Adrenal gland (tissue), 12 donors: ENCODE data around the gene SLC16A14. TPM values are rescaled to one million over a fixed set of nuclear protein-coding genes. Genes with fewer than 3 reads are reported as not detected.

ENCODE experiments used
- DNase-seq, 7 donors: peaks; one replicate each; pipeline ENCODE4 v3.0.0-alpha.2; 2019 to 2020
- H3K27ac ChIP-seq, 5 donors: fragments of 200-600 bp; sonication (generic) in 4 of 5; 1 replicate in 3 of 5; 2 replicates in 2 of 5; pipeline versions ENCODE4 v1.5.1 to v1.8.0; 2016 to 2020; ENCODE audit warnings: mild to moderate bottlenecking in 1 of 5
- H3K27me3 ChIP-seq: fragments of 200-600 bp; 2 replicates; pipeline ENCODE4 v1.8.0; 2021
- H3K36me3 ChIP-seq, 2 donors: fragments of 200-600 bp; replicated peaks in 1 of 2; 1 replicate in 1 of 2; 2 replicates in 1 of 2; pipeline versions ENCODE4 v1.5.1 to v1.8.0; 2018 to 2022
- H3K4me1 ChIP-seq, 2 donors: fragments of 200-600 bp; replicated peaks in 1 of 2; 1 replicate in 1 of 2; 2 replicates in 1 of 2; pipeline versions ENCODE4 v1.5.1 to v1.8.0; 2018 to 2021
- H3K4me3 ChIP-seq, 4 donors: fragments of 200-600 bp; sonication (generic) in 3 of 4; one replicate each; pipeline ENCODE4 v1.5.1; 2016 to 2018
- H3K9me3 ChIP-seq, 3 donors: fragments of 200-600 bp; sonication (generic) in 1 of 3; replicated peaks in 1 of 3; 1 replicate in 2 of 3; 2 replicates in 1 of 3; pipeline versions ENCODE4 v1.5.1 to v1.8.0; 2016 to 2021
- POLR2A ChIP-seq, 2 donors: fragments of 450-650 bp; IDR thresholded peaks; one replicate each; pipeline ENCODE4 v1.6.1; 2017; ENCODE audit warnings: antibody characterized with exemption in 2 of 2, mild to moderate bottlenecking in 2 of 2, moderate library complexity in 1 of 2
- WGBS, 4 donors: extraction: QIAGEN DNeasy Blood & Tissue Kit in 2 of 4; methylation state at CpG; one replicate each; pipeline versions ENCODE4 v1.1.5 to v1.1.7; 2013 to 2017; 5-methylcytosine and 5-hydroxymethylcytosine counted together
- intact Hi-C, 2 donors: fragments of 100-400 bp; cut with DNase I; formaldehyde crosslinking; loops; one replicate each; pipeline versions ENCODE4 v1.14.1 to v1.15.0; 2022 to 2023
- polyA plus RNA-seq, 3 donors: library from polyadenylated mRNA; stranded (reverse); fragments of 200-250 nt in 2 of 3; fragments of 350-450 nt in 1 of 3; fragmentation: Illumina TruSeq in 1 of 3; extraction: RNeasy Lipid Tissue Mini Kit (QIAGEN cat#74804) in 1 of 3; gene quantifications; one replicate each; pipeline ENCODE4 v1.2.3, GENCODE V29; 2013 to 2014
- total RNA-seq, 9 donors: library from RNA; depleted of rRNA in 4 of 9; stranded (reverse); fragments of >200 nt in 4 of 9; fragments of 120-200 nt in 1 of 9; fragmentation: NEBNext Ultra II Directional in 1 of 9; extraction: Animal tissue kit (Norgen Biotek cat#: 25700) in 1 of 9; gene quantifications; one replicate each; pipeline versions ENCODE4 v1.1.0 to v1.2.4, GENCODE V29; 2013 to 2023
- TF ChIP-seq, protein P1 (sequence below), 6 experiments: fragments of 450-650 bp in 4 of 6; fragments of 200-600 bp in 2 of 6; sonication (generic) in 1 of 6; IDR thresholded peaks; 1 replicate in 5 of 6; 2 replicates in 1 of 6; pipeline versions ENCODE4 v1.5.1 to v1.8.0; 2016 to 2021; ENCODE audit warnings: antibody characterized with exemption in 6 of 6, mild to moderate bottlenecking in 2 of 6, moderate library complexity in 1 of 6
- donor health status: healthy with polysubstance abuse.
- donor health status: Bipolar disorder and iron deficiency.
- donor health status: DM: yes; HTN: yes; CAD: no.
- donor health status: DM: no; HTN: no; CAD: no.
- donor health status: DM: no; HTN: no; CAD: no.
- donor health status: DM: yes; HTN: yes; CAD: no.

Gene SLC16A14
- total and polyA plus RNA-seq, 12 donors, result 0.88 to 23.5 (median 7.7) TPM

DNA sequence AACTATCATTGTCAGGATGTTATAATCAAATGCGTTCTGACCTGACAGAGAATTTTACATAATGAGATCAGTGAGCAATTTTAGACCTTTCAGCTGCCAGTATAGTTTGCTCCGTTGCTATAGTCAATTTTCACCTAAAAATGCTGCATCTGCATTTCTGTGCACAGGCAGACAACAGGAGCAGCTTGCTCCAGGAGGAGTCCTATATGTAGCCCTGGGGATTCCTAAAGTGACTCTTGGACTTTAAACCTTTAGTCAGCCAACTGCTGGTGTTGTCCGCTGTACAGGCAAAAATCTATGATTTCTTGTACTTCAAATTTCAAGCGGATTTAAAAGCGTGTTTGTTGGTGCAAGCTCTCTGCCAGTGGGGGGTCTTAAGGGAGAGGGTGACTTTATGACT, 25.7 kb downstream of the SLC16A14 start:
- no peaks in the 10 kb centered on the region for H3K9me3 ChIP-seq
- H3K27ac ChIP-seq, result no peak overlapping the region
- H3K36me3 ChIP-seq, result peaks cover 0 to 3% of the 10 kb centered on the region in 2 donors
- TF ChIP-seq POLR2A (IDR thresholded peaks at IDR 0.05), result no peak
- TF ChIP-seq, protein P1, sequence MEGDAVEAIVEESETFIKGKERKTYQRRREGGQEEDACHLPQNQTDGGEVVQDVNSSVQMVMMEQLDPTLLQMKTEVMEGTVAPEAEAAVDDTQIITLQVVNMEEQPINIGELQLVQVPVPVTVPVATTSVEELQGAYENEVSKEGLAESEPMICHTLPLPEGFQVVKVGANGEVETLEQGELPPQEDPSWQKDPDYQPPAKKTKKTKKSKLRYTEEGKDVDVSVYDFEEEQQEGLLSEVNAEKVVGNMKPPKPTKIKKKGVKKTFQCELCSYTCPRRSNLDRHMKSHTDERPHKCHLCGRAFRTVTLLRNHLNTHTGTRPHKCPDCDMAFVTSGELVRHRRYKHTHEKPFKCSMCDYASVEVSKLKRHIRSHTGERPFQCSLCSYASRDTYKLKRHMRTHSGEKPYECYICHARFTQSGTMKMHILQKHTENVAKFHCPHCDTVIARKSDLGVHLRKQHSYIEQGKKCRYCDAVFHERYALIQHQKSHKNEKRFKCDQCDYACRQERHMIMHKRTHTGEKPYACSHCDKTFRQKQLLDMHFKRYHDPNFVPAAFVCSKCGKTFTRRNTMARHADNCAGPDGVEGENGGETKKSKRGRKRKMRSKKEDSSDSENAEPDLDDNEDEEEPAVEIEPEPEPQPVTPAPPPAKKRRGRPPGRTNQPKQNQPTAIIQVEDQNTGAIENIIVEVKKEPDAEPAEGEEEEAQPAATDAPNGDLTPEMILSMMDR (IDR thresholded peaks at IDR 0.05), result no peak
- no peaks in the 10 kb centered on the region for H3K27me3 ChIP-seq
- 77 to 99% (median 91%) methylated on average over 5 of the region's 5 CpGs for WGBS, 4 donors
- H3K4me1 ChIP-seq, result no peaks in the 10 kb centered on the region
- no peak for DNase-seq
- intact Hi-C loops, result no loop called here
- no peak overlapping the region for H3K4me3 ChIP-seq

DNA sequence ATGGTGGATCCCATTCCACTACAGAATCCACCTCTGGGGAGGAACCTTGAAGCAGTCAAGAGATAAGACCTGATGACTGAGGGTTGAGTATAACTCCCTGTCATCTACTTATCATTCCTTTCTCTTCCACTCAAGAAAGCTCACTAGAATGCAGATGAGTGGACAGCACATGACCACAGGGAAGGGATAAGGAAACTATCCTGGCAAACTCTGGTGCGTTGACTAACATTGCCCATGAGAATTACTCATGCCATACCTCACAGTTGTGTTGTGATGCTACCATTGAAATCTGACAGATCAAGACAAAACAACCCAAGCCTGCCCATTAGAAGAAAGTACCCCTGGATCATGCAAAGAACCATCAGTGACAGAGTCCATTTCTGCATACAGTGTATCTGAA, 26.5 kb downstream of the SLC16A14 start:
- H3K9me3 ChIP-seq, result no peaks in the 10 kb centered on the region
- intact Hi-C loops, result no loop called here
- H3K4me3 ChIP-seq, result no peak overlapping the region
- H3K27me3 ChIP-seq, result no peaks in the 10 kb centered on the region
- H3K4me1 ChIP-seq, result no peaks in the 10 kb centered on the region
- DNase-seq, result no peak
- WGBS, 4 donors, result 96 to 100% (median 99%) methylated on average over 1 of the region's 1 CpG
- H3K27ac ChIP-seq, result no peak overlapping the region
- H3K36me3 ChIP-seq, result peaks cover 0 to 3% of the 10 kb centered on the region in 2 donors
- TF ChIP-seq, protein P1 (IDR thresholded peaks at IDR 0.05), result no peak
- TF ChIP-seq POLR2A (IDR thresholded peaks at IDR 0.05), result no peak

DNA sequence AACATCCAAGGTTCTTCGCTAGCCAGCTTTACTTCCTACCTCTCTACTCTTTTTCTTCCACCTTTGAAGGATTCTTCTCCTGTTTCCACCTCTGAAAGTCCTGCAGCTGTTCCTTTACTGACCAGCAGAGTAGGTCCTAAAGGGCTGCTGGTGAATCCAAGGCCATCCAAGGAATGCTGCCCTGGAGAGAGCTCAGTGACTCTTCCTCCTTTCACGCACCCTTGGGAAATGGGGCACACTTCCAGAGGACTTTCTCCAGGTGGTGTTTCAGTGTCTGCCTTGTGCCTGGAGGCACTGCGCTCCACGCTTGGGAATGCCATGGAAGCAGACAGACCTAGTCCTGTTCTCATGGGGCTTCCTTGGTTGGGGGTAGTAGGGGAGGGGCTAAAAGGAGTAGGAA, 45.4 kb downstream of the SLC16A14 start:
- peak in 1 of 7 donors; percentile 13 for DNase-seq
- Histone ChIP-seq H3K27ac (no peak overlapping the region), H3K4me3 (no peak overlapping the region), H3K36me3 (no peaks in the 10 kb centered on the region), H3K27me3 (no peaks in the 10 kb centered on the region), H3K4me1 (no peaks in the 10 kb centered on the region), H3K9me3 (no peaks in the 10 kb centered on the region)
- intact Hi-C loops, result no loop called here
- TF ChIP-seq, protein P1 (IDR thresholded peaks at IDR 0.05), result peak in 1 of 6 experiments; percentile 8
- TF ChIP-seq POLR2A (IDR thresholded peaks at IDR 0.05), result no peak
- WGBS, 4 donors, result 85 to 90% (median 87%) methylated on average over 3 to 4 of the region's 4 CpGs

DNA sequence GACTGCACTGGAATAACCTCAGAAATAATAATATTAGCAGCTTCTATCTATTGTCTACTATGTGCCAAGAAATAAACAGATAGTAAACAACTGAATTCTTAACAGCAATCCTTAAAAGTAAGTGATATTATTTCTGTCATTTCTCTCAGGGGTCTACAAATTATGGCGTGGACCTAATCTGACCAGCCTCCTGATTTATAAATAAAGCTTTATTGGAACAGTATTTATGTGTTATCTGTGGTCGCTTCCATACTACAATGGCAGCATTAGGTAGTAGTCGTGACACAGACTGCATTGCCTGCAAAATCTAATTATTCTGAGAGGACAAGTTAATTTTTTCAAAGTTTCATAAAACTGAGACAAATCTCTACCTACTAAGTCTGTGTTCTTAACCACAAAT, 49.0 kb downstream of the SLC16A14 start:
- Histone ChIP-seq H3K27me3 (no peaks in the 10 kb centered on the region), H3K9me3 (no peaks in the 10 kb centered on the region), H3K4me1 (peaks cover 4 to 9% of the 10 kb centered on the region in 2 donors), H3K27ac (no peak overlapping the region), H3K4me3 (no peak overlapping the region), H3K36me3 (no peaks in the 10 kb centered on the region)
- 88 to 97% (median 92%) methylated on average over 3 of the region's 3 CpGs for WGBS, 4 donors
- TF ChIP-seq, protein P1 (IDR thresholded peaks at IDR 0.05), result no peak
- no peak for TF ChIP-seq POLR2A (IDR thresholded peaks at IDR 0.05)
- intact Hi-C loops, result no loop called here
- no peak for DNase-seq
